CD4-positive, alpha-beta T cell (primary cell): Measurements from ENCODE around the gene CYTH3. TPM values are rescaled to one million over a fixed set of nuclear protein-coding genes. Genes with fewer than 3 reads are reported as not detected.
A peak's percentile ranks its signal among the peaks of the same experiment; 100 is the strongest.

Experiments
- ATAC-seq: fragments of 200-7000 bp; cut with Tn5 transposase; one replicate; pipeline ENCODE4 v1.10.0; 2022; ENCODE audit warnings: mild to moderate bottlenecking; ENCODE audit not compliant: poor library complexity
- CTCF ChIA-PET: fragments of 350-600 bp; sonication (Branson Sonifier 250); formaldehyde crosslinking; loops from one replicate; lab custom pipeline; 2021; ENCODE audit warnings: antibody characterized with exemption, inconsistent platforms; lab: Charles Lee
- POLR2A ChIA-PET: fragments of 350-600 bp; sonication (Branson Sonifier 250); formaldehyde crosslinking; loops from one replicate; lab custom pipeline; 2021; ENCODE audit warnings: antibody characterized with exemption, inconsistent platforms; lab: Charles Lee
- DNase-seq, 14 experiments: peaks; one replicate each; pipeline ENCODE4 v3.0.0-alpha.2; 2013 to 2020; ENCODE audit warnings: mixed read lengths in 2 of 14
- H3K27ac ChIP-seq, 2 donors: one replicate each; pipeline versions ENCODE4 v1.5.1 to v1.7.0; 2013; ENCODE audit warnings: low read length in 2 of 2, low read depth in 1 of 2, mild to moderate bottlenecking in 1 of 2
- H3K27me3 ChIP-seq, 2 experiments: 1 replicate in 1 of 2; 2 replicates in 1 of 2; pipeline versions ENCODE4 v1.6.1 to v1.7.0; 2013; ENCODE audit warnings: low read length in 2 of 2, control low read depth in 1 of 2, mild to moderate bottlenecking in 1 of 2, moderate library complexity in 1 of 2; ENCODE audit not compliant: insufficient read depth in 2 of 2, control insufficient read depth in 1 of 2
- H3K36me3 ChIP-seq: one replicate; pipeline ENCODE4 v1.6.1; 2013; ENCODE audit warnings: low read length, control low read depth; ENCODE audit not compliant: insufficient read depth
- H3K4me1 ChIP-seq: one replicate; pipeline ENCODE4 v1.6.1; 2013; ENCODE audit warnings: low read length, control low read depth; ENCODE audit not compliant: insufficient read depth
- H3K4me3 ChIP-seq: one replicate; pipeline ENCODE4 v1.5.1; 2013; ENCODE audit warnings: mild to moderate bottlenecking, low read length, moderate library complexity
- H3K9me3 ChIP-seq, 2 experiments: 1 replicate in 1 of 2; 2 replicates in 1 of 2; pipeline versions ENCODE4 v1.6.1 to v1.7.0; 2013; ENCODE audit warnings: low read length in 2 of 2, mild to moderate bottlenecking in 2 of 2, control low read depth in 1 of 2, moderate library complexity in 1 of 2; ENCODE audit not compliant: control insufficient read depth in 1 of 2, insufficient read depth in 1 of 2
- H3K27ac Mint-ChIP-seq: one replicate; pipeline ENCODE4 v1.8.0; 2020; ENCODE audit warnings: mixed read lengths
- H3K27me3 Mint-ChIP-seq: one replicate; pipeline ENCODE4 v1.8.0; 2021; ENCODE audit warnings: mixed read lengths
- H3K36me3 Mint-ChIP-seq: one replicate; pipeline ENCODE4 v1.8.0; 2021; ENCODE audit warnings: low read depth, mixed read lengths
- H3K4me1 Mint-ChIP-seq: one replicate; pipeline ENCODE4 v1.8.0; 2021; ENCODE audit warnings: low read depth, mixed read lengths
- H3K4me3 Mint-ChIP-seq: one replicate; pipeline ENCODE4 v1.8.0; 2020; ENCODE audit warnings: mild to moderate bottlenecking, mixed read lengths
- H3K9me3 Mint-ChIP-seq: one replicate; pipeline ENCODE4 v1.8.0; 2020; ENCODE audit warnings: mixed read lengths
- intact Hi-C, 2 experiments: fragments of 100-400 bp; cut with DNase I in 1 of 2; cut with micrococcal nuclease in 1 of 2; formaldehyde crosslinking; loops; one replicate each; pipeline versions ENCODE4 v1.15.1 to v1.9.0; 2023 to 2025; cut with DNase I, micrococcal nuclease
- total RNA-seq, 174 experiments: library from RNA in 2 of 174; stranded (reverse) in 2 of 174; gene quantifications; one replicate each; pipeline ENCODE4 v1.2.3 and lab custom pipeline; 2021 to 2026
- TF ChIP-seq, protein P1 (sequence below): fragments of 200-600 bp; IDR thresholded peaks from one replicate; pipeline ENCODE4 v1.8.0; 2022; ENCODE audit warnings: antibody characterized with exemption, mild to moderate bottlenecking

Gene CYTH3
- total RNA-seq, 2 experiments from 2014 or later = 7.6 to 9.1 TPM

DNA sequence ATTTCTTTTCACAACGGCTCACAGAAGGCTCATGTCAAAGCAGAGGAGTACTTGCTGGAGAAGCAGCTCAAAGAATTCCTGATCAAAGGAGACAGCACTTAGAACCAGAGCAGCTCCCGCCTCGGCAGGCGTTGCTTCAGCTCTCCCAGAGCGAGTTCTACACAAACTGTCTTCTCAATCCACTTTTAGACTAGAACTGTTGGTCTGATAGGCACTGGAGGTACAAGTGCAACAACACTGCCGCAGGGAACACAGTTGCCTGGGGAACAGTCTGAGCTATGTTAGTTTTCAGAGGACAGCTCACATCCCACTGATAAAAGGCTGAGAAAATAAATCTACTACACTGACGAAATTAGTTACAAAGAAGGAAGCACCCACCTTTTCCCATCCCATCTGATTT lies 35.4 kb downstream of the CYTH3 start:
- no peak for DNase-seq
- Mint-ChIP-seq H3K27me3 (no peaks in the 10 kb centered on the region), H3K4me1 (peaks cover 23% of the 10 kb centered on the region), H3K9me3 (no peaks in the 10 kb centered on the region), H3K4me3 (no peak overlapping the region), H3K36me3 (no peaks in the 10 kb centered on the region), H3K27ac (no peak overlapping the region)
- TF ChIP-seq, protein P1, sequence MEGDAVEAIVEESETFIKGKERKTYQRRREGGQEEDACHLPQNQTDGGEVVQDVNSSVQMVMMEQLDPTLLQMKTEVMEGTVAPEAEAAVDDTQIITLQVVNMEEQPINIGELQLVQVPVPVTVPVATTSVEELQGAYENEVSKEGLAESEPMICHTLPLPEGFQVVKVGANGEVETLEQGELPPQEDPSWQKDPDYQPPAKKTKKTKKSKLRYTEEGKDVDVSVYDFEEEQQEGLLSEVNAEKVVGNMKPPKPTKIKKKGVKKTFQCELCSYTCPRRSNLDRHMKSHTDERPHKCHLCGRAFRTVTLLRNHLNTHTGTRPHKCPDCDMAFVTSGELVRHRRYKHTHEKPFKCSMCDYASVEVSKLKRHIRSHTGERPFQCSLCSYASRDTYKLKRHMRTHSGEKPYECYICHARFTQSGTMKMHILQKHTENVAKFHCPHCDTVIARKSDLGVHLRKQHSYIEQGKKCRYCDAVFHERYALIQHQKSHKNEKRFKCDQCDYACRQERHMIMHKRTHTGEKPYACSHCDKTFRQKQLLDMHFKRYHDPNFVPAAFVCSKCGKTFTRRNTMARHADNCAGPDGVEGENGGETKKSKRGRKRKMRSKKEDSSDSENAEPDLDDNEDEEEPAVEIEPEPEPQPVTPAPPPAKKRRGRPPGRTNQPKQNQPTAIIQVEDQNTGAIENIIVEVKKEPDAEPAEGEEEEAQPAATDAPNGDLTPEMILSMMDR = no peak
- ChIA-PET CTCF (no interaction called here), POLR2A (no interaction called here)
- H3K27ac ChIP-seq = no peak overlapping the region
- H3K9me3 ChIP-seq = no peaks in the 10 kb centered on the region
- no peaks in the 10 kb centered on the region for H3K36me3 ChIP-seq
- no peaks in the 10 kb centered on the region for H3K27me3 ChIP-seq
- intact Hi-C loops = no loop called here
- no peak overlapping the region for H3K4me3 ChIP-seq
- peaks cover 22% of the 10 kb centered on the region for H3K4me1 ChIP-seq
- no peak for ATAC-seq

- DNase-seq = no peak
- POLR2A ChIA-PET = interaction anchor here (0.6 kb wide), 1 partner anchor 356 kb away, joined by 3 read pairs; no protein-coding TSS in a partner anchor
- H3K9me3 ChIP-seq = no peaks in the 10 kb centered on the region
- peaks cover 26% of the 10 kb centered on the region for H3K4me1 ChIP-seq
- no peak overlapping the region for H3K27ac Mint-ChIP-seq
- CTCF ChIA-PET = no interaction called here
- TF ChIP-seq, protein P1 = no peak
- peaks cover 32% of the 10 kb centered on the region for H3K4me1 Mint-ChIP-seq
- no peak overlapping the region for H3K4me3 ChIP-seq
- H3K9me3 Mint-ChIP-seq = no peaks in the 10 kb centered on the region
- ATAC-seq = no peak
- no peaks in the 10 kb centered on the region for H3K36me3 ChIP-seq
- no peaks in the 10 kb centered on the region for H3K27me3 ChIP-seq
- H3K4me3 Mint-ChIP-seq = no peak overlapping the region
- H3K36me3 Mint-ChIP-seq = no peaks in the 10 kb centered on the region
- H3K27me3 Mint-ChIP-seq = no peaks in the 10 kb centered on the region
- H3K27ac ChIP-seq = no peak overlapping the region
- intact Hi-C loops = no loop called here
Observed at GRCh38 chr7:6235029-6235871, 37.2 kb downstream of the CYTH3 start.

- no peaks in the 10 kb centered on the region for H3K27me3 Mint-ChIP-seq
- ATAC-seq (no peak), DNase-seq (peak in 5 of 14 experiments; percentile 2 to 36 (median 23))
- H3K27ac Mint-ChIP-seq = no peak overlapping the region
- TF ChIP-seq, protein P1 = no peak
- CTCF ChIA-PET = no interaction called here
- Histone ChIP-seq H3K36me3 (no peaks in the 10 kb centered on the region), H3K27ac (no peak overlapping the region), H3K27me3 (no peaks in the 10 kb centered on the region), H3K4me1 (peaks cover 26% of the 10 kb centered on the region), H3K4me3 (no peak overlapping the region), H3K9me3 (no peaks in the 10 kb centered on the region)
- H3K36me3 Mint-ChIP-seq = no peaks in the 10 kb centered on the region
- no peaks in the 10 kb centered on the region for H3K9me3 Mint-ChIP-seq
- H3K4me3 Mint-ChIP-seq = no peak overlapping the region
- intact Hi-C loops = no loop called here
- peaks cover 32% of the 10 kb centered on the region for H3K4me1 Mint-ChIP-seq
- POLR2A ChIA-PET = no interaction called here
Observed at GRCh38 chr7:6234384-6234783, 38.0 kb downstream of the CYTH3 start.
